ENCODE measurements around the gene RAPGEF3.

RAPGEF3 gene

DNA sequence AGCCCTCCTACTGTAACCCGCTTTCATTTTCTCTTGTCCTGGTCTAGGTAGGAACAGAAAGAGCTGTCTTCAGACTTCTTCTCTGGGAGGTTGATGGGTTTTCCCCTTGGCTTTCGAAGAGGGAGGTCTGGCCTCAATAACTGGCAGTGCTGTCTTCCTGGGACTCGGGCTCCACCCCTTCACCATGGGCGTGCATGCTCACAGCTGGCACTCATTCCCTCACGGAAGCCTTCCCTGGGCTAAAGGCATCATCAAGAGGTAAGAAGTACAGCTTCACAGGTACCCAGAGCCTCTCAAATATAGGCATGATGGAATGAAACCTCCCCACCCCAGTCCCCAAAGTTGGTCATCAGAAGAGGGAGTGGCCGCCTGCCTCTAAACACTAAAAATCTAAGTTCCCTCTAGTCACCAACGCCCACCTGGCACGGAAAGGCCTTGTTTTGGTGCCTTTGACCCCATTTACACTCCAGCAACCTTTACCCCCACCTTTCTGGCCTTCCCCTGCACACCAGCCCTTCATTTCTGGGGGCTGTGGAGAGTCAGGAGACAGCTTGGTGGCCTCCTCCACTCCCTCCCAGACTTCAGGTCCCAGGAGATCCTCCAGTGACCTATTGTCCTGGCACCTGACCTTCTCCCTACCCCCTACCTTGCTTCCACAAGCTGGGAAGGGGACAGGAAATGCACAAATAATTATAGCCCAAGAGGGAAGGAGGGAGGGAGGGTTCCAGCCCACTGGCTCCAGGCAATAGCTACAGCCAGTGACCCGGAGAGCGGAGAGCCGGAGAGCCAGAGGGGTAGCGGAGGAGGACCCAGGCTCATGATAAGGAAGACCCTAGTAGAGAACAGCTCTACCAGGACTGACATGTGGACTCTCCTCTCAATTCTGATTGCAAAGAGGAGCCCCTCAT, 2.8 kb downstream of the RAPGEF3 start:
- TF ChIP-seq CTCF (IDR thresholded peaks at IDR 0.05), result no peak

- TF ChIP-seq CTCF (IDR thresholded peaks at IDR 0.05), result no peak
Measured at GRCh38 chr12:47754881-47755280, 3.8 kb downstream of the RAPGEF3 start.

GRCh38 chr12:47754126-47754525, 4.6 kb downstream of the RAPGEF3 start:
- TF ChIP-seq CTCF (IDR thresholded peaks at IDR 0.05), result no peak

GRCh38 chr12:47753021-47754001, 5.4 kb downstream of the RAPGEF3 start:
- no peak for TF ChIP-seq CTCF (IDR thresholded peaks at IDR 0.05)

DNA sequence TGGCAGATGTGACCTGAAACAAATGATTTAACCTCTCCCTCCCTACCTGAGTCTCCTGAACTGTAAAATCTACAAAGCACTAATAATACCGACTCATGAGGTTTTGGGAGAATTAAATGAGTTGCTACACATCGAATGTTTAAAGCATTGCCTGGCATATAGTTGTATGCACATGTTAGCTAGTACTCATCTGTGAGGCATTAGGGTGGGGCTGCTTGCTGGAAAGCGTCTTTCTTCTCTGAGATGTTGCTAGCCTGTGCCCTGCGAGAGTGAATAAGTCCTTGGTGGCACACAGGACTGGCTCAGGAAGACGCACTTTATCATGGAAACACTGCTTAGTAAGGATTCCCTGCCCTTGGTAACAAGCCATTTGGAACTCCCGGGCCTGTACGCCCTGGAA, 6.1 kb downstream of the RAPGEF3 start:
- no peak for TF ChIP-seq CTCF (IDR thresholded peaks at IDR 0.05)

GRCh38 chr12:47752121-47752520, 6.6 kb downstream of the RAPGEF3 start:
- TF ChIP-seq CTCF (IDR thresholded peaks at IDR 0.05), result no peak

- TF ChIP-seq CTCF (IDR thresholded peaks at IDR 0.05), result no peak
Measured at GRCh38 chr12:47751561-47751960, 7.1 kb downstream of the RAPGEF3 start.
